ENCODE data around the gene CCDC93.

The CCDC93 gene

DNA sequence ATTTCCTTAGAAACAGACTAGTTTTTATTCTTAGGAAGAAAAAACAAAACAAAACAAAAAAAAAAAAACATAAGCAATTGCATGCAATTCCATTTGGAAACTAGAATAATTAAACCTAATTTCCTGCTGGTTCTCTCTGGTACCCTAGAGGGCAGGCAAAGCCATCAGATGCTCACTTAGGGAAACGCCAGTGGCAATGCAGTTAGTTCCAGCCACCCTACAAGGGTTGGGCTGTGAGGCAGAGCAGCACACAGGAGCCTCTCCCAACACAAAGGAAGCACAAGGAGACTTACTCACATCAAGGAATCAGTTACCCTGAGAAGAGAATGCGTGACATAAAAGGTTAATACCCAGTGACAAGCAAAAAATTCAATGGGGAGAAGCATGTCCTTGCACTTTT lies 28.8 kb downstream of the CCDC93 start:
- no peak for DNase-seq

DNA sequence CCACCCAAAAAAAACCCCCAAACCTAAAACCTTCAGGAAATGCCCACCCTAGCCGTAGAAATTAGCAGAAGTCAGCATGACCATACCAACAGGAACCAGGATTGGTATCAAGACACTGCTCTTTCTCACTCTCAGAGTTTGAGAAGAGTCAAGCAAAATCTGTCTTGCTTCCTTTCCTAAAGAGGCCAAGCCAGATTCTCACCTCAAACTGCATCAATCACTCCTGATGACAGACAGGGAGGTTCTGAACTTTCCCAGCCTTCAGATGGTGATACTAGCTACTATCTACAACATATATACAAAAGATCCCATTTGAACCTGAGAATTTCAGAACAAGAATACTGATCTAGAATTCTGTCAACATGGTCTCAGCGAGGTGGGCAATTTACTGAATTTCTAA lies 29.7 kb downstream of the CCDC93 start:
- no peak for DNase-seq

DNA sequence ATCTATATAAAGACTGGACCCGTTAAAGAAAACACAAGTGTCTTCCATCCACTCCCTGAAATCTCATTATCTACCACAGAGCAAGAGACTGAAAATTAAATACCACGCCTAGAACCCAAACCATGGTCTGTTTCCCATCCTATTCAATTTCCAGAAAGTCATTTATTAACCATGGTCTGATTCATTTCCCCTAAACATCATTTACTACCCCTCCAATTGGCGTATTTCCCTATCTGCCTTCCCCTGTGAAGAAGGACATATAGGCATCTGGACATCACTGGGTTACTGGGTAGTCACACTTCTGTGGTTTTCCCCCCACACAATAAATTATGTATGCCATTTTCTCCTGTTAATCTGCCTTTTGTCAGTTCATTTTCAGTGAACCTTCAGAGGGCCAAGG lies 30.8 kb downstream of the CCDC93 start:
- DNase-seq: no peak

DNA sequence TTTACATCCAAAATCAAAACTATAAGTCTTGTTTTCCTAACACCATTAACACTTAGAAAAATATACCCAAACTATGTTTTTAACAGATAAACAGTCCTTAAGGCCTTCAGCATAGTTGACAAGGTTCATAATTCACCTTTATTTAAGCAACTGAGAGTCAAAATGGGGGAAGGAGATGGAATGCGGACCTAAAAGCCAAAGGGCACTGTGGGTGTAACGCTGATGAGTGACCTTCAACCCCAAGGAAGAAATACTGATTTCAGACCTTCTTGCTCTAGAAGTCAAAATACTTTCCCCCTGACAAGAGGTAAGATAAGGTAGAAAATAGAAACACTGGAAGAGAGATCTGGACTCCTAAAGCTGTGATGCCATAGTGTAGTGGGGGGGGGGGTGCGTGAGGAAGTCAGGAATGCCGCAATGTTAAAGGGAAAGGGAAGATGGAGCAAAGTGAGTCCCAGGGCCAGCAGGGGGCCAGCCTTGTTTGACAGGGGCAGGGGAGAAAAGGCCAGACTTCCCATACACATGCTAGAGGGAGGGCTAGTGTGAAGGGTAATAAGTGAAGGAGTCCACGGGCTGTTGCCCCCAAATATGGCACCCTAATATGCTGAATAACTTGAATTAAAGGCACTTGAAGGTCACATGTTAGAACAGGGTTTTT lies 31.4 kb downstream of the CCDC93 start:
- no peak for DNase-seq

DNA sequence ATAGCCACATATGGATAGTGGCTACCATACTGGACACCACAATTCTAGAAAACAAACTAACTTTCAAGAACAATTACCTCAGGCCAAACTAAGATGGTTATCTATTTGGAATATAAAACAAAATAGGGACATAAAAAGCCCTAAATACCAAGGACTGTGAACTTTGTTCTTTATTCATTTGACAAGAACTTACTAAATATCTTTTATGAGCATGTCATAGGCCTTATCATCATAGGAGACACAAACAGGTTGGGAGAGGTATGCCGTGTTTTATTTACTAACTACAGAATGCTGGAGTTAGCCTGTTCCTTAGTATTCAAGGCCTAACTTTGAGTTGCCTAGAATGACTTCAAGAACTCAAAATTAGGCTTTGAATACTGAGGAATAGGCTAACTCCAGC lies 32.1 kb downstream of the CCDC93 start:
- DNase-seq: no peak

DNA sequence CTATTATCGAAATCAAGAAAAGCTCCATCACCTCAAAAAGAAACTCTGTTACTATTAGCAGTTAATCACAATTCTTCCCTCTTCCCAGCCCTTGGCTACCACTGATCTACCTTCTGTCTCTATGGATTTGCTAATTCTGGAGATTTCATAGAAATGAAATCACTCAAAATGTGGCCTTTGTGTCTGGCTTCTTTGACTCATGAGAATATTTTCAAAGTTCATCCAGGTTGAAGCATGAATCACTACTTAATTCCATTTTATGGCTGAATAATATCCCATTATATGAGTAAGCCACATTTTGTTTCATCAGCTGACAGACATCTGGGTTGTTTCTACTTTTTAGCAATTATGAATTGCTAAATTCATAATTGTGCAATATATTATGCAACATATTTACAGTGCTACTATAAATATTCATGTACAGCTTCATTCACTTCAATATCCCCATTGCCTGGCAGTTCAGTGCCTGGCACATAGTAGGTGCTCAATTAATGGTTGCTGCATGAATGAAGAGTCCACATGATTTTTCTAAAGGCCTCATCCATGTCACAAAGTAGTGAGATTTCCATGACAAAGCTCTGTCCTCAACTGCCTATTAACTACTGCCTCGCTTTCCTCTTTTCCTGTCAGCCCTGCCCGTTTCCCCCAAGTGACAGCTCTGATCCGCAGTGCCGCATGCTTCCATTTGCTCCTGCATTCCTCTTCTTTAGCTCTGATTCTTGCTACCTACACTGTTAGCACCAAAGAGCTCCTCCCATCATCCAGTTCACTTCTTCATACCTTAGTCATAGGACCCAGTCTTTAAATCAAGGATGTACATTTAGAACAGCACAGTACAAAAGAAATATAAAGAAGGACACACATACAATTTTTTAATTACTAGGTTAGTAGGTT lies 32.8 kb downstream of the CCDC93 start:
- DNase-seq: no peak

DNA sequence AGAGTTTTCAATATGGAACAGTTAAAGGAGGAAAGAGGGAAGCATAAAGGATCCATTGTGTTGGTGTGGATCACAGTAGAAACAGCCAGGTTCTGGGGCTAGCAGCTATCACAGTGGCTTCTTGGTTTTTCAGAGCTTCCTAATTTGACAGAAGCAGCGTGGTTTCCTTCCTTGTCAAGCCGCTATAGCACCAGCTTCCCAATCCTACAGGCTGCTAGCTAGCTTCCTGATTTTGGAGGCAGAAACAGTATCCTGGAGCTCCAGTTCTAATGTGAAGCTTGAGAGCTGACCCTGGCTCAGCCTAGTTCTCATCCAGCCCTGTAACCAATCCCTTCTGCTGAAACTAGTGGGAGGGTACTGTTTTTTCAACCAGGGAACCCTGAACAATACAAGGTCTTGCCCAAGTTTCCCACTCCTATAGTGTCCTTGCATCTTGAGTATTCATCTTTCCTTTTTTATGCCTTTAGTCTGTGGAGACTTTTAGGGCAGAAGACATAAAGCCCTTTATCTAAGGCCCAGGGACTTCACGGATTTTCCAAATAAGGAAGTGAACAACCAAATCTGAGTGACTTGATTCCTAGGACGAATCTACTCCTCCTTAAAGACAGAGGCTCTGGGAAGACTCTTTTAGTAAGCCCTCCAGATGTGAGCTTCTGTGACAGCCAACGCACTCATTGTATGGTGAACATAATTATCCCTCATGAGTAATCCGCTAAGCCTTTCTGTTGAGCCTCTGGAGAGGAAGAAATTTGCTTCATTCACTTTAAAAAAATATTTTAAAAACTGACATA lies 33.8 kb downstream of the CCDC93 start:
- DNase-seq: no peak

DNA sequence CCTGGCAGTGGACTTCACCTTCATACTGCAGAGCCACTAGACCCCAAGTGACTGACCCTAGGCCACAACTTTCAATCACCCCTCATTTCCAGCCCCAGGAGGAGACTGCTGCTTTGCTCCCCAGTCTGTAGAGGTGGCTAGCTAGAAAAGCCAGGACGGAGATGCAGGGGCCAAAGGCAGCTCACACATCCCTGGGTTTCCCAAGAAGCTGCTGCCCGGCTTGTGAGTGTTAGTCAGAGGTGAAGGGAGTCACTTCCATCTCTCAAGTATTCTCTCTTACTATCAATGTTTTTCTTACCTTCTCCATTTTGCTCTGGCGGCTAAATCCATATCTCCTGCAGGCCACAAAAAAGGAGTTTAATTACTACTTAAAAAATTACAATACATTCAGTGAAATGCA lies 36.2 kb downstream of the CCDC93 start:
- DNase-seq: no peak

DNA sequence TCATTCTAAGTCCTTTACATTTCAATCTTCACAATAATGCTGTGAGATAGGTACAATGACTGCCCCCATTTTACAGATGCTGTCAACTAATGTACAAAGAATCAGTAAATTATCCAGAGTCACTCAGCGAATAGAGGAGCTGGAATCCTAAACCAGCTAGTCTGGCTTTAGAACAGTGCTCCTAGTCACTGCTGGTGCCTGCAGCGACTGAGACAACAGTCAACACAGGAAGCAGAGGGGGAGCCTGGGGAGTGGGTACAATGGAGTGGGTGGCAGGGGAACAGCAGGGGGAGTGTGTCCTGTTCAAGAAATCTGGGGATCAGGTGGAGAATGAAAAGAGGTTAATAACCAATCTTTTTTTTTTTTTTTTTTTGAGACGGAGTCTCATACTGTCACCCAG lies 37.3 kb downstream of the CCDC93 start:
- DNase-seq: no peak

DNA sequence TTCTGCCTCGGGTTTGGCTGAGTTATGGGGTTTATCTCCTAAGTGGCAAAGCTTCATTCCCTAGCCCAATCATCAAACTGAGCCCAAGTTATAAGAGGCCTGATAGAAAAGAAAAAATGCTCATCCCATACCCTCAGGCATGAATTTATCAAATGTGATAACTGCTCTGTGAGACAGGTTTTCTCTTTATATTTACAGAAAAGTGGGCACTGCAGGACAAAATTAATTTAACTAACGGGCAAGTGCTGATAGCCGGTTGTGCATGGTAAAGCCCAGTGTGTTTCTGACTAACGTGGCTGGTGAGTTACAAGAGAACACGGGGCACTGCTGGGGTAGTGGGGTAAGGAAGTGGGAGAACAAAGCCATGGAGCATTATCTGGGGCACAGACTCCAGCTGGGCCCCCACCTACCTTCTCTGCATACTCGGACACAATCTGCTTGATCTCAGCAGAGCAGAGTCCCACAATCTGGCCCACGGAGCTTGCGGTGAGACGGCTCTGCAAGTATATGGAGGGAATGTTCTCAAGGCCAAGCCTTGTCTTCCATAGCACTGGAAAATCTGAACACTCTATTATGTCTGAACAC lies 40.3 kb downstream of the CCDC93 start:
- DNase-seq: no peak

DNA sequence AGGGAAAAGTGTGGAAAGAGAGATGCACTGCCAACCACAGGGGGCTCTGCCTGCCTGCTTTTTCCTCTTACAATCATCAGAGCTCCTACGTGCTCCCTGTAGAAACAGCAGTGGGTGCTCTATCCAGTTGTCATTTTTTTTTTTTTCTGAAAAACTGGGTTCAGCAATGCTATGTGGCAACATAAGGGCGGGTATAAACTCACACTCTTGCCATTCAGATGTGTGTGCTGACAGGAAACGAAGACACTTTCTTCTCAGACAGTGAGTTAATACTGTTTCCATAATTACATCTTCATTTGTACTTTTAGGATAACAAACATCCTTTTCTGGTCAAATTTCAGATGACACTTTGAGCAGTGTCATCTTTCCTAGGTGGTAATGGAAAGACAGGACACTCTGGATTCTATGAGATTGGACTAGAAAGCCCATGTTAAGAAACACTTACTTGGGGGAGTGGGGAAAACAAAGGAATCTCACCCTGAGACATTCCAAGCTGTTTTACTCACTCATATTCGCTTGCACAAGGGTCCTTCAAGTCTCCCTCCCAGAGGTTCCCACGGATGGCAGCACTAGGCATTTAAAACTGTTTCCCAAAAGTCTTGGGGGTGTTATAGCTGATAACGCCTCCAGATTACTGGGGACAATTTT lies 41.3 kb downstream of the CCDC93 start:
- DNase-seq: no peak

DNA sequence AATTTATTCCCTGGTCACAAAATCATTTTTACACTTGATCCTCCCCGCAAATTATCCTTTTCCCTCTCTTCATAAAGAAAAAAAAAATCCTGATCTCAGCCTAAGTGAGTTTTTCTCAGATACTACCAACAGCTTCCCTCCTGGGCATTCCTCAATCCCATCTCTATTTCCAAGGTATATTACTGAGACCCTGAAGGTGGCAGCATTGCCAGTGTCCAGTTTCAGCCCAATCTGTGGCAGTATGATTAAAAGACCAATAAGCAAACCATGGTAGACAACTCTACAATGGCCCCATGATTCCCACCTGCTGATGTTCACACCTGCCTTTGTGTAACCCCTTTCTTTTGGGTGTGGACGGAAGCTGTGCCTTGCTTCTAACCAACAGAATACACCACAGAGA lies 45.1 kb downstream of the CCDC93 start:
- no peak for DNase-seq

DNA sequence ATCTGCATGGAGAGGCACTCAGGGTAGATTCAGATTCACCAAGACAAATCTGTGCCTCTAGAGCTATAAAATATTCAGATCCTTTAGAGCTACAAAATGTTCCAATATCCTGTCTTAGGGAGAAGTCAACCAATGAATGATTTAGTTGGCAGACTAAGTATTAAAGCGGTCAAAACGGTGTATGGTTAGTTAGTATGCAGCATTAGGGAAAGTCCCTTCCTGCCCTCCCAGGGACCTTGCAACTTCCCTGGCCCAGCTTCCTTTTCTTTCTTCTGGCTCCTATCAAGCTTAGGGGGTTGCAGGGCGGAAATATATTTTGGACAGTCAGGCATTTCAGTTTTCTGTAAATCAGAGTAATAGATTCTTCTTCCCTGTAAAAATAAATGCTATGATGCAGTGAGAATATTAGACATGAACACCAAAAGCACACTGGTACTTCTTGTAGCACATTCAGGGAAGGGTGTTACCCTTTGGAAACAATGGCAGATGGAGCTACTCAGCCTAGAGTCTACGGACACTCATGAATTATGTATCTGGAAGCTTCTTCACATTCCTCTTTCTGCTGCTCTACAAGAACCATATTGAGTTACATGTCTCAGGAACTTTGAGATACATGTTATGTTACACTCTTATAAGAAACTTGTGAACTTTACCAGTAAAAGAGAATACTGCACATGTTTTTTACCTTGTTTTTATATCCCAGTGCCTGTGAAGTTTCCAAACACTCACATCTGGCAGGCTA lies 45.7 kb downstream of the CCDC93 start:
- no peak for DNase-seq

DNA sequence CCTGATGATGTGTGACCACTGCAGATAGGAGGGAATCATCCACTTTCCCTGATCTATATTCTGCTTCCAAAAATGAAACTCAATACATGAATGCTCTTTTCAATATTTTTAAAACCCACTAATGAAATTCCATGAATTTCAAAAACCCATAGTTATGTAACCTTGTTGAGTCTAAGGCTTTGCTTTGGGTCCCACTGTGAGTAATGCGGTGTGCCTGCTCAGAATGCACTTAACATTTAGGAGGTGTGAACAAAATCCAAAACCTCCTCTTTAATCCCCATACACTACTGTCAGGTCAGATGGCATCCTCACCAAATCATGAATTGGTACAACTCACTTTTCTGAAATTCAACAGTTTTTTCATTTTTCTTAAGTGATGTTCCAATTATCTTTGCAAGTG lies 50.4 kb downstream of the CCDC93 start:
- DNase-seq: no peak

DNA sequence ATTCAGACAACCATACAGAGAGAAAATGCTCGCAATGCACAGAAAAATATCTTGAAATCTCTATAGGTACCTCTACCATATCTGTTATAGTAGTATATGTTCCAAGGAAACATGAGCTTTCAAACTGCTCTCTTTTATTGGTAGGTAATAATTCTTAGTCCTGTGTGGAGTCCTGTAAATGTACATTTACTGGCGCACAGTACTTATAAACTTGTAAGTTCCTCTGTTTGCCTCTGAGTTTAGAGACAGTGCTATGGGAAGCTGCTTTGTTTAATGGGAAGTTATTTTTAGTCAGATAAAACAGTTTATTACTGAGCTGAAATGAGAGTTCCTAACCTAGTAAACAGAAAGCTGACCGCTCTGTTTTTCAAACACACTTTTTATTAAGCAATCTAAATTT lies 52.7 kb downstream of the CCDC93 start:
- DNase-seq: no peak

DNA sequence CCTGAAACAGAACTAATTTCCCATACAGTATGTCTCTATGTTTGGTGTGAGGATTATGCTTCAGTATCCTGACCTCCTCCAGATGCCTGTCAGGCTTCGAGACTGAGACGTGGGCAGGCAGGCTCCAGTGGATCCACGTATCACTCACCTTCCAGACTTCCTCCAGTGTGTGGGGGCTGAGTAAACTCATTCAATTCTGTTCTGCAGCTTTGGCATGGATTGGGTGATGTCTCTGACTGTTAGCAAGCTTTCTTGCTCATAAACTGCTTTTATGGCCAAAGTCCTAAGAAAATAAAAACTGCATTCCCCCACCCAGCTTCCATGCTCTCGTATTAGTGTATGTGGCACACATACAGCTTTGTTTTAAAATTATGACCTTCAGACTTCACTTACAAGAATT lies 53.6 kb downstream of the CCDC93 start:
- no peak for DNase-seq

DNA sequence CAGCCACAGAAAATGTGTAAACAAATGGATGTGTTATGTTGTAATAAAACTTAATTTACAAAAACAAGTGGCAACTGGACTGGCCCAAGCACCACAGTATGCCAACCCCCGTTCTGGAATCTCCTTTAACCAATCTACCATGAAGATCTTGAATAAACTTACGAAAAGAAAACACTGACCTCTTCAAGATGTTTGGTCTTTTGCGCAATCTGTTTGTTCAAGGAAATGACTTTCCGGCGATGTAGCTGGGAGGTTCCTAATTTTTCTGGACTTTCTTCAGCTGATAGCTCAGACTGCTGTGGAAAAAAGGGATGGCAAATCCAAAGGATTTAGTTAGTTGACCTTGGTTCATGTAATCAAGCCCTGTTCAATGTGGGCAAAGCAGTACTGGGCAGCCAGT lies 55.7 kb downstream of the CCDC93 start:
- no peak for DNase-seq

DNA sequence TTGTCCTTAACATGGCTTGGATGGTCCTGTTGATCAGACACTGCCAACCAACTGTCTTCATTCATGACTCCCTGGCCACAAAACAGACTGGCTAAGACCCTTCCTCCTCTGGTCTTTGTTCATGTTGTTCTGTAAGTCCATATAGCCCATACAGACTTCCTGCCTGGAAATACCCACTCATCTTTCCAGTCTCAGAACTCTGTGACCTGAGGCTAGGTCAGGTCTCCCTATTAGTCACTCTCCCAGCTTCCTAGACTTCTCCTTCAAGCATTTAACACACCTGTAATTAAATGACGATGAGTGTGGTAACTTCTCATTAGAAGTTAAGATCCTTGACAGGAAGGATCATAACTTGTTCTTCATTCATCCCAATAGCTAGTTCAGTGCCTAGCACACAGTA lies 56.3 kb downstream of the CCDC93 start:
- no peak for DNase-seq

DNA sequence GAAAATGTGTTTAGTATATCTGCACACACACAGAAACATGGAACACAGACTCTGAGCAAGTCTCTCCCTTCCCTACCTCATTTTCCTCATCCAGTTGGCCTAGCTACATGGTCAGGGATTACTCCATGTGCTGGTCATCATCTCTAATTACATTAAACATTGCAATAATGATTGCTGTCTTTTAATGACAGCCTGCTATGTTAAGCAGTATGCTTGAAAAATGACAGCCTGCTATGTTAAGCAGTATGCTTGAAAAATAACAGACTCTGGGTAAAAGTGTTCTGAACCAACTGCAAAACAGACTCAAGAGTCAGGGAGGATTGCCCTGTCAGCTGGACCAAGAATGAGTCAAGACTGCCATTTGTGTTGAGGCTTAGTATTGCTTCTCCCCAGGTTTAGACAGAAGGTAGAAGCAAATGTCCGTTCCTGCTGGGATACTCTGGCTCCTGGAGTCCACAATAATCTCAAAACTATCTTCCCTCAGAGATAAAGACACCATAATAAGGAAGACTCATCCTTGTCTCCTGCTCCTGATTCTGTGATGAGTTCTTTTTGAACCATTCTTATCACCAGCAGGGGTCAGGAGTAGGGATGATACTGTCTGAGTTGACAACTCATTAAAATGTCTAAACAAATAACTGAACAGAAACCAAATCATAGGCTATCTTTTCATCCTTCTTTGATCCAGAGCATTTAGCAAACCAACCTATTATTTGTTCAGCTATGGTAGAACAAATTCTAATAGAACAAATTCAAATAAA lies 57.7 kb downstream of the CCDC93 start:
- DNase-seq: no peak

DNA sequence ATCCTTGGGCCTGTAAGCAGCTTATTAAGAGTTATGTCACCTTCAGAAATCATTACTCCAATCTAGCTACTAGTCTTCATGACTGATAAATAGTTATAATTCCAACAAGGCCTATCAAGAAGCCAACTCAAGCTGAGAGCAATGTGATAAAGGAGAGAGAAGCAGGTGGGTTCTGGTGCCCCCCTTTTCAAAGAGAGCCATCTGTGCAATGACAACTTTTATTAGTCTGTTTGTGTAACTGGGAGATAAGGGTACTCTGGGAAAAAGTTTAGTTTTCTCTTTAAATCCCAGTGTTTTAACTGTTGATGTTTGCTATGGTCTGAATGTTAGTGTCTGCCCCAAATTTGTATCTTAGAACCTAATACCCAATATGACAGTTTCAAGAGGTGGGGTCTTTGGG lies 60.6 kb downstream of the CCDC93 start:
- no peak for DNase-seq

DNA sequence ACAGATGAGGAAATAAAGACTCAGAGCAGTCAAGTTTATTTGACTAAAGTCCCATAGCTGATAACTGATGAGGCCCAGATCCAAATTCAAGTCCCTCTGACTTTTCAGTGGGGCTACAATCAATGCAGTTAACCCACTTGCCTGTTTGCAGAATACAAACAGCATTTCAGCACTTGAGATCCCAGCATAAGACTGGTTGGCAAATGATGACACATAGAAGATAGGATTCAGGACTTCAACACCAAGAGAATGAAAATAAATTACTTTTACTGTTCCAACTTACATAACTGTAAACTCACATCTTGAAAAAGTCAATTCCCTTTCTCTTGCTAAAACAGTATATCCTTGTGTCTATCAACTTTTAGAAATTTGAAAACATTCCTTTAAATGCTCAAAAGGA lies 61.2 kb downstream of the CCDC93 start:
- no peak for DNase-seq
